PFSK-1 (cell line): ENCODE data around the gene GBP6.

Experiments
- POLR2AphosphoS5 ChIP-seq: IDR thresholded peaks from 2 replicates; pipeline ENCODE4 v1.6.1; 2012; ENCODE audit warnings: low read depth, mild to moderate bottlenecking, control low read depth, low read length, moderate library complexity
- TAF1 ChIP-seq: IDR thresholded peaks from 2 replicates; pipeline ENCODE4 v1.6.1; 2012; ENCODE audit warnings: low read length, control low read depth, borderline replicate concordance; ENCODE audit not compliant: insufficient read depth

DNA sequence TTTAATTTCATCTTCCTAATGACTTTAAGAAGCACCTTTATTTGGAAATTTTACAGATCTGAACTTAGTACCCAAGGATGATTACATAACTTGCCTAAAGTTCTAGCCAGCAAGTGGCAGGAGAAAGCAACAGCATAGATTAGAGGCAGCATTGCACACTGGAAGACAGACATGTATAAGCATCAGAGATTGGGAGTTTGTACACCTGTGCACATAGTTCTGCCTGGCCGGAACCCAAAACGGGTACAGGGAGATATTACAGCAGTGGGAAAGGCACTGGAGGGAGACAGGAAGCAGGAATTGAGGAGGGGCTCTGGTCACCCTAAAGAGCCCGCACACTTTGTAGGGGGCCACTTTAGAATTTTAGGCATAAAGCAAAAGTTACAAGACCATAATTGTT, 19.3 kb downstream of the GBP6 start:
- TF ChIP-seq TAF1: no peak
- TF ChIP-seq POLR2AphosphoS5: no peak
